GM10266 (cell line): ENCODE measurements around the gene ATXN7L1.

Experiments used
- DNase-seq: peaks from one replicate; pipeline ENCODE4 v3.0.0; 2012; ENCODE audit errors: extremely low spot score
- CTCF ChIP-seq: IDR thresholded peaks from 2 replicates; pipeline ENCODE4 v1.5.1; 2012; ENCODE audit warnings: mild to moderate bottlenecking, low read depth; ENCODE audit not compliant: control insufficient read depth, insufficient read depth; ENCODE audit errors: missing control alignments

ATXN7L1 gene

GRCh38 chr7:105871142-105871541, 5.3 kb downstream of the ATXN7L1 start:
- DNase-seq, result no peak
- TF ChIP-seq CTCF, result no peak

GRCh38 chr7:105866102-105866801, 10.1 kb downstream of the ATXN7L1 start:
- no peak for DNase-seq
- TF ChIP-seq CTCF, result no peak

- no peak for DNase-seq
- no peak for TF ChIP-seq CTCF
Observed at GRCh38 chr7:105863876-105864275, 12.5 kb downstream of the ATXN7L1 start.

- no peak for DNase-seq
- TF ChIP-seq CTCF, result no peak
Observed at GRCh38 chr7:105862770-105863169, 13.6 kb downstream of the ATXN7L1 start.

GRCh38 chr7:105862276-105862675, 14.1 kb downstream of the ATXN7L1 start:
- TF ChIP-seq CTCF, result no peak
- DNase-seq, result no peak

- TF ChIP-seq CTCF, result no peak
- no peak for DNase-seq
Observed at GRCh38 chr7:105861224-105861623, 15.2 kb downstream of the ATXN7L1 start.

GRCh38 chr7:105860793-105861192, 15.6 kb downstream of the ATXN7L1 start:
- no peak for TF ChIP-seq CTCF
- DNase-seq, result no peak
